Trophoblast cell (in vitro differentiated cells and primary cell): ENCODE results near the gene ADORA1.

ENCODE experiments used
- DNase-seq, 2 donors: peaks; one replicate each; pipeline ENCODE4 v3.0.0-alpha.2; 2016
- H2AFZ ChIP-seq: 2 replicates; pipeline ENCODE4 v1.6.1; 2013; ENCODE audit warnings: low read length, moderate library complexity, mild to moderate bottlenecking; ENCODE audit not compliant: insufficient read depth, poor library complexity
- H2AK5ac ChIP-seq: 2 replicates; pipeline ENCODE4 v1.6.1; 2013; ENCODE audit warnings: mild to moderate bottlenecking, low read length
- H2BK120ac ChIP-seq: 2 replicates; pipeline ENCODE4 v1.6.1; 2013; ENCODE audit warnings: low read length, mild to moderate bottlenecking, moderate library complexity; ENCODE audit not compliant: insufficient read depth, poor library complexity
- H2BK12ac ChIP-seq: 2 replicates; pipeline ENCODE4 v1.6.1; 2013; ENCODE audit warnings: mild to moderate bottlenecking, low read length, moderate library complexity
- H2BK5ac ChIP-seq: 2 replicates; pipeline ENCODE4 v1.6.1; 2013; ENCODE audit warnings: low read length, low read depth, moderate library complexity, mild to moderate bottlenecking; ENCODE audit not compliant: poor library complexity
- H3K14ac ChIP-seq: 2 replicates; pipeline ENCODE4 v1.6.1; 2013; ENCODE audit warnings: mild to moderate bottlenecking, low read length
- H3K18ac ChIP-seq: 2 replicates; pipeline ENCODE4 v1.6.1; 2013; ENCODE audit warnings: mild to moderate bottlenecking, low read length
- H3K23ac ChIP-seq: 2 replicates; pipeline ENCODE4 v1.6.1; 2013; ENCODE audit warnings: low read length
- H3K27ac ChIP-seq: 2 replicates; pipeline ENCODE4 v1.5.1; 2013; ENCODE audit warnings: low read depth, mild to moderate bottlenecking, inconsistent platforms, low read length, moderate library complexity
- H3K27me3 ChIP-seq: 2 replicates; pipeline ENCODE4 v1.6.1; 2013; ENCODE audit warnings: inconsistent platforms, mild to moderate bottlenecking, low read length, moderate library complexity; ENCODE audit not compliant: insufficient read depth
- H3K36me3 ChIP-seq, 2 experiments: 1 replicate in 1 of 2; 2 replicates in 1 of 2; pipeline ENCODE4 v1.6.1; 2013; ENCODE audit warnings: low read length in 2 of 2, mild to moderate bottlenecking in 2 of 2, moderate library complexity in 1 of 2; ENCODE audit not compliant: insufficient read depth in 2 of 2, control insufficient read depth in 1 of 2
- H3K4ac ChIP-seq: 2 replicates; pipeline ENCODE4 v1.6.1; 2013; ENCODE audit warnings: low read depth, mild to moderate bottlenecking, low read length, moderate library complexity
- H3K4me1 ChIP-seq, 2 experiments: 1 replicate in 1 of 2; 2 replicates in 1 of 2; pipeline ENCODE4 v1.6.1; 2013; ENCODE audit warnings: low read length in 2 of 2, mild to moderate bottlenecking in 2 of 2, moderate library complexity in 1 of 2; ENCODE audit not compliant: insufficient read depth in 2 of 2, control insufficient read depth in 1 of 2
- H3K4me2 ChIP-seq: 2 replicates; pipeline ENCODE4 v1.6.1; 2013; ENCODE audit warnings: inconsistent platforms, mild to moderate bottlenecking, low read length, moderate library complexity
- H3K4me3 ChIP-seq: 2 replicates; pipeline ENCODE4 v1.5.1; 2013; ENCODE audit warnings: mild to moderate bottlenecking, low read depth, low read length, inconsistent platforms
- H3K79me1 ChIP-seq: one replicate; pipeline ENCODE4 v1.6.1; 2013; ENCODE audit warnings: low read length
- H3K79me2 ChIP-seq: 2 replicates; pipeline ENCODE4 v1.6.1; 2013; ENCODE audit warnings: low read length, mild to moderate bottlenecking; ENCODE audit not compliant: control insufficient read depth, insufficient read depth, poor library complexity
- H3K9ac ChIP-seq: 2 replicates; pipeline ENCODE4 v1.6.1; 2013; ENCODE audit warnings: mild to moderate bottlenecking, low read length
- H3K9me3 ChIP-seq: 2 replicates; pipeline ENCODE4 v1.6.1; 2013; ENCODE audit warnings: low read depth, mild to moderate bottlenecking, control low read depth, inconsistent platforms, low read length; ENCODE audit not compliant: insufficient read depth
- H4K12ac ChIP-seq: 2 replicates; pipeline ENCODE4 v1.6.1; 2013; ENCODE audit warnings: low read depth, mild to moderate bottlenecking, low read length, moderate library complexity
- H4K8ac ChIP-seq: 2 replicates; pipeline ENCODE4 v1.6.1; 2013; ENCODE audit warnings: low read depth, mild to moderate bottlenecking, low read length, moderate library complexity
- H4K91ac ChIP-seq: one replicate; pipeline ENCODE4 v1.6.1; 2013; ENCODE audit warnings: low read depth, mild to moderate bottlenecking, low read length, moderate library complexity
- WGBS: extraction: QIAGEN DNeasy Blood & Tissue Kit; methylation state at CpG from one replicate; pipeline ENCODE4 v1.1.7; 2013; ENCODE audit warnings: missing lambda C conversion rate; ENCODE audit not compliant: insufficient read length, insufficient coverage; ENCODE audit errors: extremely low coverage; 5-methylcytosine and 5-hydroxymethylcytosine counted together

Gene ADORA1

DNA sequence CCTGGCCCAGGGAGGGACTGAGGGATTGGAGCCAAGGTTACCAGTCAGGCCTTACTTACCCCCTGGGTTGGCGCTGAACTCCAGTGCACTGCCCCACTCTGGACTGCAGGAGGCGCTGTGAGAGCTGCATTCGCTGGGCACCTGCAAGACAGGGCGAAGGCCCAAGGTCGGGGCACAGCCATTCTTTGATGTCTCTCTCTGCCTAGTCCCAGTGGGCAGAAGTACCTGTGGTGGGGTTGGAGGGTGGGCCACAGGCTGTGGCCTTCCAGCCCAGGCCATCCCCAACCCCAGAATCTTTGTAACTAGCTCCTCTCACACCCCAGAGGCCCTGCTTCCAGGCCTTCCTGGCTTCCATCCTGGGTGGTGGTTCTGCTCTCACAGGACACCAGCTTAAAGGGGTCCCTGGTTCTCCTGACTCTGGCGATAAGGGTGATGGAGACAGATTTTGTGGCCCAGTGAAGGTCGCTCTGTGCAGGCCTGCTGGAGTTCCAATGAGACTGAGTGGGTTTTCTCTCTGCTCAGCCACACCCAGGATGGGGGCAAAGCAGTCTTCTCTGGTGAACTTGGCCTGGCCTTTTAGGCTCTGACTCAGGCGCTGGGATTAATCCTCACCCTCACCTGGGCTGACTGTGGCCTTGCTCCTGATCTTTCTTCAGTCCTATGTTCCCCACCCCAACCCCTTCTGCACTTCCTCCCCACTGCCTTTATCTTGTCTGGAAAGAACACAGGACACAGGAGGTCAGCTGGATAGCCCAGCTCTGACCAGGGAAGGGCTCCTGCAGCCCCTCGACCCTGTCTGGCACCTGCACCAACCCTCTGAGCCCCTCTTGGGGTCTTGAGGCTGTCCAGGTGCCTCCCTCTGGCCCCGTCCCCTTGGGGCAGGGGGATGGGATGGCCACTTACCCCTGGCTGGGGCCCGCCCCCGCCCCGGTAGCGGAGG lies 42.7 kb upstream of the ADORA1 start:
- H2AK5ac ChIP-seq: no peak overlapping the region
- no peak overlapping the region for H3K23ac ChIP-seq
- no peak overlapping the region for H3K4me2 ChIP-seq
- no peaks in the 10 kb centered on the region for H3K36me3 ChIP-seq
- H3K18ac ChIP-seq: no peak overlapping the region
- no peak overlapping the region for H4K12ac ChIP-seq
- no peak overlapping the region for H4K8ac ChIP-seq
- no peak overlapping the region for H2BK120ac ChIP-seq
- no peak overlapping the region for H4K91ac ChIP-seq
- H3K4ac ChIP-seq: no peak overlapping the region
- H3K4me3 ChIP-seq: no peak overlapping the region
- no peaks in the 10 kb centered on the region for H3K79me1 ChIP-seq
- H2BK5ac ChIP-seq: no peak overlapping the region
- no peaks in the 10 kb centered on the region for H3K9me3 ChIP-seq
- H2BK12ac ChIP-seq: no peak overlapping the region
- peak in 1 of 2 donors; percentile 59 for DNase-seq
- H3K9ac ChIP-seq: no peak overlapping the region
- no peaks in the 10 kb centered on the region for H3K27me3 ChIP-seq
- H2AFZ ChIP-seq: no peak overlapping the region
- H3K4me1 ChIP-seq: no peaks in the 10 kb centered on the region
- H3K27ac ChIP-seq: no peak overlapping the region
- WGBS: no CpG with 5 or more reads among the region's 14 CpGs
- no peak overlapping the region for H3K14ac ChIP-seq
- no peaks in the 10 kb centered on the region for H3K79me2 ChIP-seq

DNA sequence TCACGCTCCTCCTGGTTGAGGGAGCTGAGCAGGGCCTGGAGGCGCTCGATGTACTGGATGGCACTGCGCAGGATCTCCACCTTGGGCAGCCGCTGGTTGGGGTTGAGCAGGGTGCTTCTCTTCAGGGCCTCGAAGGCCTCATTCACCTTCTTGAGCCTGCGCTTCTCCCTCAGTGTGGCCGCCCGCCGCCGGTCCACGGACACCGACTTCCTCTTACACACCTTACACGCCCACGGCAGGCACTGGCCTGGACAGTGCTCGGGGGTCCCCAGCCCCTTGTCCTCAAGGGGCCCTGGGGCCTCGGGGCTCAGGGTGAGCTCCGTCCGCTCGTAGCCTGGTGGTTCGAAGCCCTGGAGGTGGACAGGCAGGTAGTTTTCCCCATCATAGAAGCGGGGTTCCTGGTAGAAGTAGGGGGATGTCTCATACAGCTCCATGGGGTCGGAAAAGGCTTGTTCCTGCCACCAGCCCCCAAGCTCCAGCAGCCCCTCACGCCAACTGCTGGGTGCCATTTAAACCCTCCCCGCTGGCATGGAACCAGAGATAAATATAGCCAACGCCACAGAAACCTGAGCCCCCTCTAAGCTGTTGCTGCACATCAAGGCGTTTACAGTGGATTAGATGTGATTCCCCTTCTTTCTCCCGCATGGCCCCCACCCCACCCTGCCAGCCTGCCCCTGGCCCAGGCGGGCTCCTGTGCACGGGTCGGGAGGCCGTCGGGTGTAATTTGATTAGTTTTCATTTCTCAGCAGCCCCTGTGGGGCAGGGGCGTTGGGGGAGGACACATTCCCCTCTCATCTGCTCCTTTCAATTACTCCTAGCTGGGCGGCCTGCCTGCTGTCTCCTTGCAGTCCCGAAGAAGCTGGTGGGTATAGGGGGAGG lies 41.8 kb upstream of the ADORA1 start, which contains the start of gene MYOG:
MYOG (minus strand) TSS at position 485 of the 879 bp plus-strand sequence; CDS start at position 434, 51 bp downstream.
- H4K12ac ChIP-seq: no peak within 1 kb of the TSS
- H3K4me3 ChIP-seq: no peak within 1 kb of the TSS
- H4K8ac ChIP-seq: no peak within 1 kb of the TSS
- H2AK5ac ChIP-seq: no peak within 1 kb of the TSS
- no peak within 1 kb of the TSS for H3K4me2 ChIP-seq
- no peak within 1 kb of the TSS for H2AFZ ChIP-seq
- H3K79me1 ChIP-seq: no peaks in the 10 kb centered on the region
- no peak within 1 kb of the TSS for H2BK120ac ChIP-seq
- WGBS: no CpG with 5 or more reads among the region's 36 CpGs
- no peaks in the 10 kb centered on the region for H3K36me3 ChIP-seq
- no peak within 1 kb of the TSS for H2BK5ac ChIP-seq
- H4K91ac ChIP-seq: no peak within 1 kb of the TSS
- no peaks in the 10 kb centered on the region for H3K9me3 ChIP-seq
- H3K23ac ChIP-seq: no peak within 1 kb of the TSS
- no peak within 1 kb of the TSS for H3K4ac ChIP-seq
- no peak for DNase-seq
- H3K18ac ChIP-seq: no peak within 1 kb of the TSS
- H3K9ac ChIP-seq: no peak within 1 kb of the TSS
- H3K27ac ChIP-seq: no peak within 1 kb of the TSS
- H2BK12ac ChIP-seq: no peak within 1 kb of the TSS
- no peaks in the 10 kb centered on the region for H3K79me2 ChIP-seq
- no peaks in the 10 kb centered on the region for H3K27me3 ChIP-seq
- no peaks in the 10 kb centered on the region for H3K4me1 ChIP-seq
- no peak within 1 kb of the TSS for H3K14ac ChIP-seq

DNA sequence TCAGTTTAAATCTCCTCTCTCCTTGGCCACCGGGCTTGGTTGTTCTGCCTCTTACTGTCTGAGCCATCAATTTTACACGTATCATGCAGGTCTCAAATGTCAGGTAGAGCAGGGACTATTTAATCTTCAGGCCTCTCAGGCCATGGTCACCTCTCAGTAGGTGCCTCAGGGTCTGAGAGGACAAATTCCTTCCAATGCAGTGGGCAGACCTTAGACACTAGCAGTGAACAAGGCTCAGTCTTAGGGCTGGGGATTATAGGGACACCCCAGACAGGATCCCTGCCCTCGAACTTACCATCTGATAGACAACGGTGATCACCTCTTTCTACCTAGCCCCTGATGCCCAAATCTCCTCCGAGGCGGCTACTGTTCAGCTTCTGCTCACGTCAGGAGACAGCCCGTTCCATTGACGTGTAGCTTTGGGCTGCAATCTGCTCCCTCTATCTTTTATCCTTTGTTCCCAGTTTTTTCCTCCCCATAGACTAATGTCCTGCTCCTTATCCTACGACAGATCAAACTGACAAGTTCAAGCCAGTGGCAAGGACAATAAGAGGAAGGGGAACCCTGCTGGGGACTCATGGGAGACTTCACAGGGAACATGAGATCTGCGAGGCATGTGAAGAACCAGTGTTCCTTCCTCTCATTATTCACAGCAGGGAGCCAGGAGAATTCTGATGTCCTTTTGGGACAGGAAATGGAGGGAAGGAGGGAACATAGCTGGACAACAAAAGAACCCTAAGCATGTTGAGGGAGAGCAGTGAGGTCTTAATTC lies 40.3 kb upstream of the ADORA1 start:
- Histone ChIP-seq H3K18ac (no peak overlapping the region), H3K9me3 (no peaks in the 10 kb centered on the region), H4K91ac (no peak overlapping the region), H2AFZ (no peak overlapping the region), H3K27me3 (no peaks in the 10 kb centered on the region), H3K4me2 (no peak overlapping the region), H3K27ac (no peak overlapping the region), H2BK5ac (no peak overlapping the region), H3K4me3 (no peak overlapping the region), H4K12ac (no peak overlapping the region), H3K4ac (no peak overlapping the region), H3K4me1 (no peaks in the 10 kb centered on the region), H2AK5ac (no peak overlapping the region), H3K14ac (no peak overlapping the region), H3K79me2 (no peaks in the 10 kb centered on the region), H3K79me1 (no peaks in the 10 kb centered on the region), H2BK120ac (no peak overlapping the region), H4K8ac (no peak overlapping the region), H2BK12ac (no peak overlapping the region), H3K36me3 (no peaks in the 10 kb centered on the region), H3K9ac (no peak overlapping the region), H3K23ac (peak overlapping the region; percentile 52)
- DNase-seq: no peak
- WGBS: no CpG with 5 or more reads among the region's 11 CpGs

DNA sequence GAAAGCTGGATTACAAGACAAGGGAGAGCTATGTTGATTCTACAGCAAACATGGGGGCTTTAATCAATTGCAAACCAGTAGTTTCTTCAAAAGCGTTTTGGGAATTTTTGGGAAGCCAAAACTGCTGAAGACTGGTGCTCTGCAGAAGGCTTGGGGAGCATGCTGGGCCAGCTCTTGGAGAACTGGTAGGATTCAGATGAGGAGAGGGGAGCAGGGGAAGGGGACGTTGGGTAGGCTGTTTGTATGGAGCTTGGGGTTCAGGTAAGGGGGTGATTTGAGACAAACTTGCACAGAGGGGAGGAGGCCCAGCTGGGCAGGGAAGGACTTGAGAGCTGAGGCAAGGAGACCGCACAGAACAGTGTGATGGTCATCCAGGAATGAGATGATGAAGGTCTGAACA lies 39.1 kb upstream of the ADORA1 start:
- H4K8ac ChIP-seq: no peak overlapping the region
- no peaks in the 10 kb centered on the region for H3K36me3 ChIP-seq
- no peak overlapping the region for H4K12ac ChIP-seq
- no peak overlapping the region for H2BK12ac ChIP-seq
- H3K4me3 ChIP-seq: no peak overlapping the region
- WGBS: no CpG with 5 or more reads among the region's 3 CpGs
- H3K4me2 ChIP-seq: no peak overlapping the region
- no peaks in the 10 kb centered on the region for H3K79me2 ChIP-seq
- no peak overlapping the region for H3K18ac ChIP-seq
- no peak overlapping the region for H3K9ac ChIP-seq
- no peaks in the 10 kb centered on the region for H3K27me3 ChIP-seq
- no peak overlapping the region for H2AFZ ChIP-seq
- H2AK5ac ChIP-seq: no peak overlapping the region
- H3K27ac ChIP-seq: no peak overlapping the region
- no peaks in the 10 kb centered on the region for H3K4me1 ChIP-seq
- H2BK5ac ChIP-seq: no peak overlapping the region
- H3K4ac ChIP-seq: no peak overlapping the region
- H3K9me3 ChIP-seq: no peaks in the 10 kb centered on the region
- H3K23ac ChIP-seq: no peak overlapping the region
- no peak for DNase-seq
- H2BK120ac ChIP-seq: no peak overlapping the region
- H4K91ac ChIP-seq: no peak overlapping the region
- no peak overlapping the region for H3K14ac ChIP-seq
- H3K79me1 ChIP-seq: no peaks in the 10 kb centered on the region
